ENCODE results near the gene PRR15L. TPM values are rescaled to one million over a fixed set of nuclear protein-coding genes. Genes with fewer than 3 reads are reported as not detected.

Gene PRR15L, protein sequence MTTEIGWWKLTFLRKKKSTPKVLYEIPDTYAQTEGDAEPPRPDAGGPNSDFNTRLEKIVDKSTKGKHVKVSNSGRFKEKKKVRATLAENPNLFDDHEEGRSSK
- not detected in 2 replicates for polyA plus RNA-seq

GRCh38 chr17:47957591-47958490 lies at the start of gene PRR15L:
Gene PRR15L (minus strand): TSS chr17:47957883. CDS start chr17:47953234, 4,649 bp downstream.

DNA sequence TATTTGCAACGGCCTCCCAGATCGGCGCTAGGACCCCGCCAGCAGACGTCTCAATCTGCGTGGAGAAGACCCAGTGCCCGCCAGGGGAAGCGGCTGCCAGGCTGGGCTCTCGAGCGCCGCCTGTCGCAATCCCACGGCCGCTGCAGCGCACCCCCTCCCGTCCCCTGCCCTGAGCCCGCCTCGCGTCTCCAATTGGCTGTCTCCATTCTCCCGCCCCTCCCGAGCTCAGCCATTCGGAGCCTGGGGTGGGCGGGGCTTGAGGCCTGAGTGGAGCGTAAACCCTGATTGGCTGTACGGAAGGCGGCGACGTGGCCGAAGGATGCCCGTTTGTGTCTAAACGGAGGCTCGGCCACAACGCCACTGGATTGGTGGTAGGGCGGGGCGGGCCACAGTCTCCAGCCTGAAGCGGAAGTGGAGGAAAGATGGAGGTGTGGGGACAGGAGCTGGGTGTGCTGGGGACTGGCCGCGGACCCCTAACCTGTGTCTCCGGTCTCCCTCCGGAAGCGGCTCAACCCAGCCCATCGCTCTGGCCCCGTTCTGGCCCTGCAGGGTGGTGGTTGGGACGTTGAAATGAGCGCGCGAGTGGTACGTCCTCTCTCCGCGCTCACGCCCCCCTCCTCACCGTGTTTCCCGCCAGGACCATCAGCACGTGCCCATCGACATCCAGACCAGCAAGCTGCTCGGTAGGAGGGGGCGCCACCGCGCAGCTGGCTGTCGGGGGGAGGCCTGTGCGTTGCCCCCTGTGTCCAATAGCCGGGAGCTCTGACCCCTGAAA lies 13.2 kb upstream of the PRR15L start, which contains the start of gene CDK5RAP3:
Gene CDK5RAP3 (plus strand): TSS at position 389 of the 775 bp plus-strand sequence. CDS start 34 bp downstream, at position 423.

DNA sequence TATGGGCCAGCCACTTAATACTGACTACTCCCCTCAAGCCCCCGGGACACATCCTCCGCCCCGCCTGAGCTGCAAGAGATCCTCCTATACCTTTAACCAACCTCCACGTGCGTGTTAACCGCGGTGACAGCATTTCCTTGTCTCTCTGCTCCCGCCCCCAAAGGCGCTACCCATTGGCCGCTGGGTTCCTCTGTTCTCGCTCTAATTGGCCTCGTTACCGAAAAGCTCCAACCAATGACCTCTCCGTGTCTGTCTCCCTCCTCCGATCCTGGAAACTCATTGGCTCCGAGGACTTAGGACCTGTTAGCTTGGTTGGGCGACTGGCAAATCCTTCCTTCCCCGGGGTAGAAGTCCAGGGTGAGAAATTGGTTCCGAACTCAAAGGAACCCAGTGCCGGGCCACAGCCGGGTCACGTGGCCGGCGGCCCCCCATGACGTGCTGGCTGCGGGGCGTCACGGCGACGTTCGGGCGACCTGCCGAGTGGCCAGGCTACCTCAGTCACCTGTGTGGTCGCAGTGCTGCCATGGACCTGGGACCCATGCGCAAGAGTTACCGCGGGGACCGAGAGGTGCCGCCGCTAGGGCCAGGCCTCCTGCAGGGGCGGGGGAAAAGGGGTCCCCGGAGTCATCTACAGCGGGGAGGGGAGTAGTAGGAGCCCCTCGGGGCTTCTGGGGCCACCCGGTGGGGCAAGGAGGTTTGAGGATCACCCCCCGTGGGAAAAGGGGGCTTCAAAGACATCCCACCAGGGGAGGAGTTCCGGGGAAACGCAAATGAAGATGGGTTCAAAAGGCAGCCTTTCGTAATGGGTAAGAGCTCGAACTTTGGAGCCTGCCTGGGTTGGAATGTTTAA lies 16.2 kb downstream of the PRR15L start, which contains the start of gene PNPO:
Gene PNPO (plus strand): TSS at position 326 of the 850 bp plus-strand sequence. CDS start 105 bp downstream, at position 431.

Other genes with a start within 250 kb of the PRR15L start
- gene TBX21, start 224.6 kb downstream of the PRR15L start, polyA plus RNA-seq, result not detected in 2 replicates
- 0.67 and 0.90 TPM in 2 replicates for gene OSBPL7, start 136.1 kb downstream of the PRR15L start, polyA plus RNA-seq
- 21.8 and 31.4 TPM in 2 replicates for gene MRPL10, start 126.3 kb downstream of the PRR15L start, polyA plus RNA-seq
- 6.0 TPM in 1 of 2 replicates, not detected in the other for gene LRRC46, start 126.2 kb downstream of the PRR15L start, polyA plus RNA-seq
- gene SCRN2, start 116.6 kb downstream of the PRR15L start, polyA plus RNA-seq, result 0.58 and 1.3 TPM in 2 replicates
- not detected in 2 replicates for gene SP6, start 106.7 kb downstream of the PRR15L start, polyA plus RNA-seq
- 2.1 and 3.0 TPM in 2 replicates for gene SP2, start 61.6 kb downstream of the PRR15L start, polyA plus RNA-seq
- gene PNPO, start 16.3 kb downstream of the PRR15L start, polyA plus RNA-seq, result 14.7 and 43.6 TPM in 2 replicates
- gene CDK5RAP3, start 13.2 kb upstream of the PRR15L start, polyA plus RNA-seq, result 26.8 and 49.8 TPM in 2 replicates
- 3.9 TPM in 1 of 2 replicates, not detected in the other for gene COPZ2, start 79.9 kb upstream of the PRR15L start, polyA plus RNA-seq
- gene NFE2L1, start 90.5 kb upstream of the PRR15L start, polyA plus RNA-seq, result 24.4 and 28.8 TPM in 2 replicates
- gene CBX1, start 143.6 kb upstream of the PRR15L start, polyA plus RNA-seq, result 32.0 and 35.2 TPM in 2 replicates
- 2.3 and 2.4 TPM in 2 replicates for gene SNX11, start 149.9 kb upstream of the PRR15L start, polyA plus RNA-seq

Measured in Purkinje cell (primary cell).